ENCODE data around the gene COPS6.

COPS6 gene

GRCh38 chr7:100065452-100066186 is 23.1 kb upstream of the COPS6 start:
- DNase-seq (ENCODE audit: low read depth): peak; percentile 84

GRCh38 chr7:100066953-100067352 is 21.8 kb upstream of the COPS6 start:
- no peak for TF ChIP-seq CTCF (IDR thresholded peaks at IDR 0.05; ENCODE audit: low read depth, low read length, missing control alignments)
- DNase-seq (ENCODE audit: low read depth): no peak
- H3K4me3 ChIP-seq (ENCODE audit: low read depth, low read length): no peak overlapping the region
- in situ Hi-C loops (cut with HindIII; ENCODE audit: low sequenced_read_pairs): no loop called here

More at GRCh38 chr7:100065452-100066186, 23.1 kb upstream of the COPS6 start:
- TF ChIP-seq CTCF (IDR thresholded peaks at IDR 0.05; ENCODE audit: low read depth, low read length, missing control alignments): no peak
- H3K4me3 ChIP-seq (ENCODE audit: low read depth, low read length): no peak overlapping the region
- in situ Hi-C loops (cut with HindIII; ENCODE audit: low sequenced_read_pairs): no loop called here

GRCh38 chr7:100069991-100070390 is 18.8 kb upstream of the COPS6 start:
- H3K4me3 ChIP-seq (ENCODE audit: low read depth, low read length): no peak overlapping the region
- in situ Hi-C loops (cut with HindIII; ENCODE audit: low sequenced_read_pairs): no loop called here
- no peak for DNase-seq (ENCODE audit: low read depth)
- TF ChIP-seq CTCF (IDR thresholded peaks at IDR 0.05; ENCODE audit: low read depth, low read length, missing control alignments): no peak

GRCh38 chr7:100071018-100071723 is 17.6 kb upstream of the COPS6 start:
- H3K4me3 ChIP-seq (ENCODE audit: low read depth, low read length): no peak overlapping the region
- DNase-seq (ENCODE audit: low read depth): no peak
- in situ Hi-C loops (cut with HindIII; ENCODE audit: low sequenced_read_pairs): no loop called here
- TF ChIP-seq CTCF (IDR thresholded peaks at IDR 0.05; ENCODE audit: low read depth, low read length, missing control alignments): no peak

- H3K4me3 ChIP-seq (ENCODE audit: low read depth, low read length): no peak overlapping the region
- TF ChIP-seq CTCF (IDR thresholded peaks at IDR 0.05; ENCODE audit: low read depth, low read length, missing control alignments): no peak
- DNase-seq (ENCODE audit: low read depth): no peak
- in situ Hi-C loops (cut with HindIII; ENCODE audit: low sequenced_read_pairs): no loop called here
Measured at GRCh38 chr7:100072462-100072861, 16.3 kb upstream of the COPS6 start.

- no peak for DNase-seq (ENCODE audit: low read depth)
- H3K4me3 ChIP-seq (ENCODE audit: low read depth, low read length): no peak overlapping the region
- in situ Hi-C loops (cut with HindIII; ENCODE audit: low sequenced_read_pairs): no loop called here
- TF ChIP-seq CTCF (IDR thresholded peaks at IDR 0.05; ENCODE audit: low read depth, low read length, missing control alignments): no peak
Measured at GRCh38 chr7:100074841-100075240, 13.9 kb upstream of the COPS6 start.
